Measurements from ENCODE around the gene TMEM221.

The TMEM221 gene

DNA sequence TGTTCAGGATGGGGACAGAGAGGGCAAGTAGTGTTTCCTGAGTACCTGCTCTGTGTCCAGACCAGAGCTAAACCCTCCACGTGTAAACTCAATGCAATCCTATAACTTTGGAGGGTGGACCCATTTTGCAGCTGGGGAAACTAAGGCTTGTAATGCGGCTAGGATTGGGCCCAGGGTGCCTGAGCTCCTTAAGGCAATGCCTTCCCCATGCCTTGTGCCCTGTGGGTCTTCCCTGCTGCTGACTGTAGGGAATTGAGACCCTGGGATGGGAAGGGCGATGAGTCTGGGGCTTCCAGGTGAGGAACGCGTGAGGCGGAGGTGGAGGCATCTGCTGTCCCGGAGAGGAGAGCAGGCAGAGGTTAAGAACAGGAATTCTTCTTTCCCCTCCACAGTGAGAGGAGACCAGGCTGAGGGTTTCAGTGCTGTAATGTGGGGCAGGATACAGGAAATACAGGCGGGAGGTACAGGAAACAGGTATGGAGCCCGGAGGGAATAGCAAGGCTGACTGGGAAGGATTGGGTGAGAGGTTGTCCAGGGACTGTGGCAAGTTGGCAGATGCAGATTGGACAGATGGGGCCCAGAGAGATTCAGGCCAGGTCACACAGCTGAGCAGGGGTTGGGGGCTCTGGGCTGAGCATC, 41.0 kb upstream of the TMEM221 start:
- TF ChIP-seq, protein P1, sequence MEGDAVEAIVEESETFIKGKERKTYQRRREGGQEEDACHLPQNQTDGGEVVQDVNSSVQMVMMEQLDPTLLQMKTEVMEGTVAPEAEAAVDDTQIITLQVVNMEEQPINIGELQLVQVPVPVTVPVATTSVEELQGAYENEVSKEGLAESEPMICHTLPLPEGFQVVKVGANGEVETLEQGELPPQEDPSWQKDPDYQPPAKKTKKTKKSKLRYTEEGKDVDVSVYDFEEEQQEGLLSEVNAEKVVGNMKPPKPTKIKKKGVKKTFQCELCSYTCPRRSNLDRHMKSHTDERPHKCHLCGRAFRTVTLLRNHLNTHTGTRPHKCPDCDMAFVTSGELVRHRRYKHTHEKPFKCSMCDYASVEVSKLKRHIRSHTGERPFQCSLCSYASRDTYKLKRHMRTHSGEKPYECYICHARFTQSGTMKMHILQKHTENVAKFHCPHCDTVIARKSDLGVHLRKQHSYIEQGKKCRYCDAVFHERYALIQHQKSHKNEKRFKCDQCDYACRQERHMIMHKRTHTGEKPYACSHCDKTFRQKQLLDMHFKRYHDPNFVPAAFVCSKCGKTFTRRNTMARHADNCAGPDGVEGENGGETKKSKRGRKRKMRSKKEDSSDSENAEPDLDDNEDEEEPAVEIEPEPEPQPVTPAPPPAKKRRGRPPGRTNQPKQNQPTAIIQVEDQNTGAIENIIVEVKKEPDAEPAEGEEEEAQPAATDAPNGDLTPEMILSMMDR (conservative IDR thresholded peaks at IDR 0.05; ENCODE audit: low read depth, low read length) = no peak
- H3K4me3 ChIP-seq (ENCODE audit: low read depth, low read length) = no peak overlapping the region
- no peak for DNase-seq (ENCODE audit: low read depth)

DNA sequence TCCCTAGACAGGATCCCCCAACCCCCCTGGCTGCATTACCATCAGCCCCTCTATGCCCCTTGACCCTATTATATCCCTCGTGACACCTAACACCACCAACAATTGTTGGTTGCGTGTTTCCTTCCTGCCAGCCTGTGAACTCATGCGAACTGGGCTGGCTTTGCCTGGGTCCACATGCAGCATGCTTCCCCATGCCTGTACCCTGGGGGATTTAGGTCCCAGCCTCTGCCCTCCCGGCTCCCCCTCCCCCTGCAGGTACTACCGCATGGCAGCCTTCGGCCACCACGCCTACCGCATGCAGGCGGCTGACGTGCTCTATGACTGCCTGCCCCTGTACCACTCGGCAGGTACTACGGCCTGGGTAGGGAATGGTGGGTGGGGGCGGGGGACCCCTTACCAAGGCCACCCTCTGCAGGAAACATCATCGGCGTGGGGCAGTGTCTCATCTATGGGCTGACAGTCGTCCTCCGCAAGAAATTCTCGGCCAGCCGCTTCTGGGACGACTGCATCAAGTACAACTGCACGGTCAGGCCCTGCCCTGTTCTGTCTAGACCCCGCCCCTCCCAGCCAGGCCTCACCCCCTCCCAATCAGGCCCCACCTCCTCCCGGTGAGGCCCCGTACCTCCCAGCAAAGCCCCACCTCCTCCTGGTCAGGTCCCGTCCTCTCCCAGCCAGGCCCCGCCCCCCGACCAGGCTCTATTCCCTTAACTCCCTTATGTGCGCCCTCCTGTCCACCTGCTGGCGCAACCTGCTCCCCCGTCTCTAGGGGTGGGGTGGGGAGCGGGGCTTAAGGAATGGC, 40.3 kb upstream of the TMEM221 start:
- DNase-seq (ENCODE audit: low read depth) = no peak
- TF ChIP-seq, protein P1 (conservative IDR thresholded peaks at IDR 0.05; ENCODE audit: low read depth, low read length) = no peak
- no peak overlapping the region for H3K4me3 ChIP-seq (ENCODE audit: low read depth, low read length)

DNA sequence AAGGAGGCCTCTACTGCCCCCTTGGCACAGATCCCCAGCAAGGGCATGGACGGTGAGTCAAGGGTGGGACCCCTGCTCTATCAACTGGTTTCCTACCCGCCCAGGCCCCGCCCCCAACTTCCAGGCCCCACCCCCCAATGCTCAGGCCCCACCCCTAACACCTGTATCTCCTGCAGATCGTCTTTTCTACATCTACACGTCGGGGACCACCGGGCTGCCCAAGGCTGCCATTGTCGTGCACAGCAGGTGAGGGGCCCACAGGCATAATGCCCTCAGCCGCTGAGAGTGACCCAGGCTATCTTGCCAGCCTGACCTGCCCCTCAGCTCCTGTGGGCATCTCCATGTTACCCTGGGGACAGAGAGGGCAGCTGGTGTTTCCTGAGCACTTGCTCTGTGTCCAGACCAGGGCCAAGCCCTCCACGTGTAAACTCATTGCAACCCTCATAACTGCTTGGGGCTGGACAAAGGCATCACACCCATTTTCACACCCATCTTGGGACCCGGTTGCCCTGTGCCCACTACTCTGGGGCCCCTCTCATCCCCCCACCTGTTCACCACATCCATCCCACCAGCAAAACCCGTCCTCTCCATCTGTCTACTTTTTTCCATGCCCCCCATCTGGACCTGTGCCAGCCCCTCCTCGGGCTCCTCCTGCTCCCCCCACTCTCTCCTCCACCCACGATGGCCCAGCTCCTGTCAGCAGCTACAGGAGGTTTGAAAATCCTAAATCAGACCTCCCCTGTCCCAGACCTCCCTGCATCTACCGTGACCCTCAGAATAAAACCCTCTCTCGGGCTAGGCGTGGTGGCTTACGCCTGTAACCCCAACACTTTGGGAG, 39.0 kb upstream of the TMEM221 start:
- TF ChIP-seq, protein P1 (conservative IDR thresholded peaks at IDR 0.05; ENCODE audit: low read depth, low read length) = no peak
- no peak for DNase-seq (ENCODE audit: low read depth)

DNA sequence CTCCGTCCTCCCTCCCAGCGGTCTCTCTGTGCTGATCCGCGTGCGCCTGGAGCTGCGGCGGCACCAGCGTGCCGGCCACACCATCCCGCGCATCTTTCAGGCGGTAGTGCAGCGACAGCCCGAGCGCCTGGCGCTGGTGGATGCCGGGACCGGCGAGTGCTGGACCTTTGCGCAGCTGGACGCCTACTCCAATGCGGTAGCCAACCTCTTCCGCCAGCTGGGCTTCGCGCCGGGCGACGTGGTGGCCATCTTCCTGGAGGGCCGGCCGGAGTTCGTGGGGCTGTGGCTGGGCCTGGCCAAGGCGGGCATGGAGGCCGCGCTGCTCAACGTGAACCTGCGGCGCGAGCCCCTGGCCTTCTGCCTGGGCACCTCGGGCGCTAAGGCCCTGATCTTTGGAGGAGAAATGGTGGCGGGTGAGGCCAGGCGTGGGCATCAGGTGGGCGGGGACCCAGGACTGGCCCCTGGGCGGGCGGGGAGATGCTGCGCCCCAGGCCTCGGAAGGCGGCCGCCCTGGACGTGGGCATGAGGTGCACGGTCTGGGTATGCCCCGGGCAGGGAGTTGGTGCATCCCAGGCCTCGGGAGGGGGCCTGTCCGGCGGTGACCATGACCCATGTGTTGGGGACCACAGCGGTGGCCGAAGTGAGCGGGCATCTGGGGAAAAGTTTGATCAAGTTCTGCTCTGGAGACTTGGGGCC, 38.2 kb upstream of the TMEM221 start:
- no peak overlapping the region for H3K4me3 ChIP-seq (ENCODE audit: low read depth, low read length)
- DNase-seq (ENCODE audit: low read depth) = no peak
- TF ChIP-seq, protein P1 (conservative IDR thresholded peaks at IDR 0.05; ENCODE audit: low read depth, low read length) = no peak

More for the DNA sequence above, 39.0 kb upstream of the TMEM221 start:
- no peak overlapping the region for H3K4me3 ChIP-seq (ENCODE audit: low read depth, low read length)

DNA sequence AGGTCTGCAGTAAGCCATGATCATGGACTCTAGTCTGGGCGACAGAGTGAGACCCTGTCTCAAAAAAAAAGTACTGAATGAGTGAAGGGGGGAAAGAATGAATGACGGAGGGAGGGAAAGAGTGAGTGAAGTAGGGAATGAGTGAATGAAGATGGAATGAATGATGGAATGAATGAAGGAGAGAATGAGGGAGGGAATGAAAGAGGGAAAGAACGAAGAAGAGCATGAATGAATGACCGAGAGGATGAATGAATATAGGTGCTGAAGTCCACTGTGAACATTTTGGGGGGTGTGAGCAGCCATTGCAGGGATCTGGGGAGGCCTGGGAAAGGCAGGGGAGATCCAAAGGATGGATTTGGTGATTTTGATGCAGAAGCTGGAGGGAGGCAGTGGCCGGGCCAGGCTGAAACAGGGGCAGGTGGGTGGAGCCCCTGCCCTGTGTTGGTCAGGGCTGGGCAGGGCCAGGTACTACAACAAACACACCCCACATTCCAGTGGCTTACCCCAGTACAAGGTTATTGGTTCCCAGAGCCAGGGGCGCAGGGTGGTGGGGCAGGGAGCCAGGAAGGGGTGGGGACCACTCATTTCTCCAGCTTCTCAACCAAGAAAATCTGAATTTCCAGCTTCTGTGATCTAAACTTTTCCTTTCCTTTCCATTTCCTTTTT, 36.2 kb upstream of the TMEM221 start:
- no peak overlapping the region for H3K4me3 ChIP-seq (ENCODE audit: low read depth, low read length)

More for the DNA sequence above, 36.2 kb upstream of the TMEM221 start:
- TF ChIP-seq, protein P1 (conservative IDR thresholded peaks at IDR 0.05; ENCODE audit: low read depth, low read length) = no peak
- no peak for DNase-seq (ENCODE audit: low read depth)
